GM19238 (cell line): ENCODE data around the gene CELSR1.
"Not testable (repeated sequence)": the region's sequence is repeated elsewhere in the genome, so short reads cannot be mapped to it uniquely, and the experiment has no call there.

ENCODE experiments used
- DNase-seq: peaks from one replicate; pipeline ENCODE4 v3.0.0; 2011; ENCODE audit warnings: low spot score; ENCODE audit not compliant: insufficient read length

CELSR1 gene

DNA sequence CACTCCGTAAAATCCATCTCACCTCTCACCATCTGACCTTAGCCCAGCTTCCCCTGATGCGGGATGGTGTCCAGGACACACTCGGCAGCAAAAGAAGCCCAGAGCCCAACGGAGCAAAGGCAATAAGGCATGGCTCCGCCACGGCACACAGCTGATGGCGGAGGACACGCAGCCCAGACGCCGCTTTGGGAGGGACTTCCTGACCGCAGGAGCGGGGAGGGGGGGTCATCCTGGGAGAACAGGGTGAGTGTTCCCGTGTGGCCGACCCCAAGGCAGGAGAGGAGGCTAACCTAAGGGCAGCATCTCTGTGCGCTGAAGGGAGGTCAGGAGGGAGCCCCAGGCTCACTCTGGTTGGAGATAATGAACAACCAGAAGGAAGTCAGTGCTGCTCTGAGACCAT is 130.6 kb downstream of the CELSR1 start:
- no peak for DNase-seq

DNA sequence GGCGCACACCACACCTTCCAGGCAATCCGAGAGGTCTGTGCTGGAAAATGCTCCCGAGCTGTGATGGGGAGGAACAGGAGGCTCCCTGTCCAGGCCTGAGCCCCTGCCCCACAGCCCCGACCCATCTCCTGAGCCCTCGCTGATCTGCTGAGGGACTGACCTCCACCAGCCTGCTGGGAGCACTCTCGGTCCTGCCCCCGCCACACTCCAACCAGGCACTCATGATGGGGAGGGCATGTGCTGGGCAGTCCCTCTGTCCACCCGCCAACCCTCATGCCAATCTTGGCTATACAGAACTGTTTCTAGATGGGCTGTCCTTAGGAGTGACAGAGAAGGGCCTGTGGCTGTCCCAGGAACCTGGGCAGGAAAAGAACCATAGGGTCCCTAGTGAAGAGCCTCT is 131.1 kb downstream of the CELSR1 start:
- DNase-seq: no peak

DNA sequence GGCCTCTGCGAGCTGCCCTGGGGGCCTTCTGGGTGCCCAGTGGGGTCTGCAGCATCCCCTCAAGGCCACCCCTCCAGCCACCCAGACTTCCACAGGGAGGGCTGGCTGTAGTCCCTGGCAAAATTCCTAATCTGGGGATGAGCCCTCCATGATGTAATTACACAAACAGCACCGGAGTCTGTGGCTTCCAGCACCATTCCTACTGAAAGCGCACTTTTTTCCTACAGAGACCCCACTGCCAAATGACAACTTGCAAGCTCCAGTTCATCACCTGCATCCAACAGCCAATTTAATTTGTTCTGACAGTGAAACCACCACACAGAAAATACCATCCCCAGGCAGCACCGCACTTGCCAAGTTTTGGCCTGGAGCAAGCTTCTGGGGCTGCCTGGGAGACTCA is 131.5 kb downstream of the CELSR1 start:
- DNase-seq: no peak

DNA sequence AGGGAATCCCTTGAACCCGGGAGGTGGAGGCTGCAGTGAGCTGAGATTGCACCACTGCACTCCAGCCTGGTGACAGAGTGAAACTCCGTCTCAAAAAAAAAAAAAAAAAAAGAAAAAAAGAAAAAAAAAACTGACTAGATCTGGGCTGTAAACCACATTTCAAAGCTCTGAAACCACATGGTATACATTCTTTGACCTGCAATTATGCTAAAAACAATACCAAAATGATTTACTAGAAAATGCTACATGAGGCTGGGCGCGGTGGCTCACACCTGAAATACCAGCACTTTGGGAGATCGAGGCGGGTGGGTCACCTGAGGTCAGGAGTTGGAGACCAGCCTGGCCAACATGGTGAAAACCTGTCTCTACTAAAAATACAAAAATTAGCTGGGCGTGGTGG is 133.5 kb downstream of the CELSR1 start:
- DNase-seq: not testable (repeated sequence)

DNA sequence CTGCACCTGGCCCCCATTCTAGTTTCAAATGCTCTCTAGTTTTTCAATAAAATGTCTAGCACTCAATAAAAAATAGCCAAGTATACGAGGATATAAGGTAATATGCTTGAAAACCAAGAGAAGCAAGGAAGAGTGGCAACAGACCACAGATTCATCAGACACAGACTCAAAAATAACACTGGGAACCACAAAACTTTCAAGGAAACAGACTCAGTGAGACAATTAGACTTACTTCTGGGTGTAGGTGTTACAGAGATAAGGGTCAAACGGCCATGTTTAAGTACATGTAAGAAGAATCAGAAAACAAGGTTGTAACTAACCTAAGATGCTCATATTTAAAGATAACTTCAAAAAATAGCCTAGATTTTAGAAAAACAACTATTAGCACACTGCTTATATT is 134.9 kb downstream of the CELSR1 start:
- no peak for DNase-seq

DNA sequence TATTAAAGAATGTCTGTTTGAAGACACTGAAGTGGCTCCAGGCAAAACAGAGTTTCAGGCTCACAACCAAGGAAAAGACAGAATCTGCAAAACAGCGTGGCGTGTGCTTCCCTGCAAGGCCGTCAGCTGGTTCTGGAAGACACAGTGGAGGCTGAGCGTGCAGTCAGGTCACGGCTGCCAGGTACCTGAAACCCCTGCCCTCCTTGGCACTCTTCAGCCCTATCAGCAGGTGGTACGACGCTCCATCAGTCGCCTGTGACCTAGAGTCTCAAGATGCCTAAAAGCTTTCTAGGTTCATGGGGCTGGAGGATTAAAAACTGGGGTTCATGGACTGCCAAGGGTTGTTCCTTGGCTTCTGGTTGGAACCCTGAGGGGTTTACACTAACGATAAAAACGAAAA is 136.1 kb downstream of the CELSR1 start:
- DNase-seq: no peak

DNA sequence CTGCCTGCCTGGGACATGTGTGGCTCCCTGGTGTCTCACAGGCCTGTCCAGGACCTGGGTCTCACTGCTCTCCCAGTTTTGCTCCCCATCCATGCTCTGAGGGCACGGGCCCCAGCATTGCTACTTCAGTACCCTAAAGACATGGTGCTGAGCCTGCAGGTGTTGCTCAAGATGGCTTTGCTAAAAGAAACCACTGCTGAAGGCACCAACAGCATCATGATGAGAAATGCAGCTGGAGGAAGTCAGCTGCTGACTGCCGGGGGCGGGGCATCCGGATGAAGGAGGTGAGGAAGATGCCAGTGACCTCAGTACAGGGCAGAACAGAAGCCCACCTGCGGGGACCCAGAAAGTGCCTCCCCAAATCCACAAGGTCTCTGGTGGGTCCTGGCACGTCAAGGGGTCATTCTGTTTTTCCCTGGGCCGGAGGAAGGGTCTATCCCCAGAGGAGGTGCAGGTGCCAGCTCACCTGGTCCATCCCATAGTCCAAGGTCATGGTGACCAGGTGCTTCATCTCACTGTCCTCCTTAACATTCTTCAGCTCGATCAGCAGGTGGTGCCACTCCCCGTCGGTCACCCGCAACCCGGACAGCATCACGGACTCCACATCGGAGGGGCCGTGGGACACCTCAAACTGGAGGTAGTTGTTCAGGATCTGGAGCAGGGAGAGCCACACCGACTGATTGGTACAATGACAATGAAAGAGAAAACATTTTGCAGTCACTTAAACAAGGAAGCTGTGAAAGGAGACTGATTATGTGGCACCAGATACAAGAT is 138.0 kb downstream of the CELSR1 start:
- no peak for DNase-seq

DNA sequence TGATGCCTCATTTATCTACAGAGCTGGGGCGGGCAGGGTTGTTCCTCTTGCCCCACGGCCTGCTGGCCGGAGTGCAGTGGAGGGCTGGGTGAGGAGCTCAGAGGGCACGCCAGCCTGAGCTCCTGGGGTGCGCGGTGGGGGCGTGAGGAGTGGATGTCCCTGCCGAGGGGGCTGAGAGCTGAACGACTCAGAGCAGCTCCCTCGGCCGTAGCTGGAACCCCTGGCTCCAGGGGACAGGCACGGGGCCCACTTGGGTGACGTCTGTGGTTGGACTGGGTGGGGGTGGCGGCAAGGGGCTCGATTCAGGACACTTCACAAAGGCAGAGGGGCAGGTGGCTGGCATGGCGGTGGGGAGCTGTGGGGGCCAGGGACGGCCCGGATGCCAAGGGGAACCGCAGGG is 139.5 kb downstream of the CELSR1 start:
- DNase-seq: no peak

DNA sequence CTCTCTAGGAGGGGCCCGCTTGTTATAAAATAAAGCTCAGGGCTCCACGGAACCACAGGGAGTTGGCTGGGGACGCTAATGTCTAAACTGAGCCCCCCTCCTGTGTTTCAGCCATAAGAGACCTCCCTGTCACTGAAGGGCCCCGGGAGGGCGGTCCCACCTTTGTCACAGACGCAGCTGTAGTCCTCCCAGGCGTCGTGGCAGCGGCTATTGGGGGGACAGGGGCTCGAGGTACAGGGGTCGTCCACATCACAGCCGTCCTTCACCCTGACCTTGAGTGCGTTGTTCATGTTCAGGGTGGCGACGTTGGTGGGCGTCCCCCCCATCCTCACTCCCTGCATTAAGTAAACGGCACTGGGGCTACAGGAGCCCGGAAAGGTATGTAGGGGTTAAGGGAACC is 139.9 kb downstream of the CELSR1 start:
- DNase-seq: no peak

DNA sequence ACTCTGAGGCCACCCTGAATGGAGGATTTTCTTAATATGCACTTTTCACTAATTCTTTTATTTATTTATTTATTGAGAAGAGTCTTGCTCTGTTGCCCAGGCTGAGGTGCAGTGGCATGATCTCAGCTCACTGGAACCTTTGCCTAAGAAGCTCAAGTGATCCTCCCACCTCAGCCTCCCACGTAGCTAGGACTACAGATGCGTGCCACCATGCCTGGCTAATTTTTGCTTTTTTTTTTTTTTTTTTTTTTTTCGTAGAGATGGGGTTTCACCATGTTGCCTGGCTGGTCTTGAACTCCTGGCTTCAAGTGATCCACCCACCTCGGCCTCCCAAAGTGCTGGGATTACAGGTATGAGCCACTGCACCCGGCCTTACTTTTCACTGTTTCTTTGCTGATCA is 140.4 kb downstream of the CELSR1 start:
- not testable (repeated sequence) for DNase-seq

DNA sequence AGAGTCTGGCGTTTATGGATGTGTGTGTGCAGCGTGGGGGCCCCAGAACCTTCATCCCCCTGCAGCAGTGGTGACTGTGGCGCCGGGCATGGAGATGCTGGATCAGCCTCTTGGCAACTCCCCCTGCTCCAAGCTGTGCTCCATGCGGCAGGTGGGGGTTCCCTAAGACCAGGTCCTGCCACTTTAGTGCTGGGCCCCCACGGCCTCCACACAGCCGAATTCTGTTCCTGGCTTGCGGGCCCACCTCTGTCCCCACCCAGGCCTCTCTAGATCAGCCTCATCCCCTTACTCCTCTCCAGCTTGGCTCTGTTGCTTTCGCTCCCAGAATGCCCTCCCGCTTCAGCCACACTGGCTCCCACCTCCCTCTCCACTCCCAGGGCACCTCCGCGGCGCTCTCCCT is 142.3 kb downstream of the CELSR1 start:
- DNase-seq: no peak

DNA sequence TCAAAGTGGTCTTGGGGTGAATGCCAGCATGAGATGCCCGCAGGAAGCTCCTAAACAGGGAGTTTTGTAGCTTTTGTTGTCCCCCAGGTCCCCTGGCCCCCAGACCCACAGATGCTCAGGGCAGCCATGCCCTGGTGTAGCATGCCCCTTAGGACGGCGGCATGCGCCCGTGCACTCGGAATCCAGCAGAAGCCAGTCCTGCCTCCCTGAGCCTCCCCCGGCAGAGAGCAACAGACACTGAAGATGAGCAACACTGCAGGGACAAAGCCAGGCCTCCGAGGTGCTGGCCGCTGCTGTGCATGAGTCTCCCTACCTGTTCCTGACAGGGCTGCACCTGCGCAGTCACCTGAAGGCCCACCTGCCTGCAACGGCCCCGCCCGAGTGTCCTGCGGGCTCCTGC is 142.8 kb downstream of the CELSR1 start:
- no peak for DNase-seq

DNA sequence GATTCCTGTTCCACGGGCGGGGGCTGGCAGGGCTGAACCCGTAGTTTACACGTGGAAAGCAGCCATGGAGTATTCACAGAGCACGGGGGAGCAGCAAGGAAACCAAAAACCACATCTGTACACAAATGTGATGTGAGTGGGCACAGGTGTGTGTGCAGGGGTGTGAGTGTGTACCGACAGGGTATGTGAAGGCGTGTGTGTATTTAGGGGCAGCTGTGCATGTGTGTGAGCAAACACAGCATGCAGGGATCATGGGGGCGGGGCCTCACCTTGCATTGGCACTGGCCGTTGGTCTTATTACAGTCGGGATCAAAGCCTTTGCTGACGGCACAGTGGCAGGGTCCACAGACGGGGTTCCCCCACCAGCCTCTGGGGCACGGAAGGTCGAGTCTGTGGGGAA is 143.5 kb downstream of the CELSR1 start:
- DNase-seq: no peak

DNA sequence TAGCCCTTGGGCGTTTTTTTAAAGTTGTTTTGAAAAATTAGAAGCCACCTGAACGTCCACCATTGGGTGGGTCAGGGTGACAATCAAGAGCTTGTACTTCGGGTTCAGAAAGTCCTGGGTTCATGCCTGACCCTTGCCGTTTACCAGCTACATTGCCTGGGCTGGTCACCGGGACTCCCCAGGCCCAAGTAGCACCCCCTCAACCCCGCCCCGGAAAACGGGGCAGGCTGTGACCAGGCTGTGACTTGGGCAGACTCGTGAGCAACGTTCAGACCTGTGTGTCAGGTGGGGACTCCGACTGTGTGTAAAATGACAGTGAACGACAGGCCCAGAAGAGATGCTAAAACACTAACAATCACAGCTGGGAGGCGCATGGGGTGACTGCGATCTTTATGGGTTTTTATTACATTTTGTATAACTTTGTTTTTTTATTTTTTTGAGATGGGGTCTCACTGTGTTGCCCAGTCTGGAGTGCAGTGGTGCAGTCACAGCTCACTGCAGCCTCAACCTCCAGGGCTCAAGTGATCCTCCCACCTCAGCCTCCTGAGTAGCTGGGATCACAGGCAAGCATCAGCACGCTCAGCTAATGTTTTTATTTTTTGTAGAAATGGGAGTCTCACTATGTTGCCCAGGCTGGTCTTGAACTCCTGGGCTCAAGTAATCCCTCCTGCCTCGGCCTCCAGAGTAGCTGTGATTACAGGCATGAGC is 145.1 kb downstream of the CELSR1 start:
- DNase-seq: no peak

DNA sequence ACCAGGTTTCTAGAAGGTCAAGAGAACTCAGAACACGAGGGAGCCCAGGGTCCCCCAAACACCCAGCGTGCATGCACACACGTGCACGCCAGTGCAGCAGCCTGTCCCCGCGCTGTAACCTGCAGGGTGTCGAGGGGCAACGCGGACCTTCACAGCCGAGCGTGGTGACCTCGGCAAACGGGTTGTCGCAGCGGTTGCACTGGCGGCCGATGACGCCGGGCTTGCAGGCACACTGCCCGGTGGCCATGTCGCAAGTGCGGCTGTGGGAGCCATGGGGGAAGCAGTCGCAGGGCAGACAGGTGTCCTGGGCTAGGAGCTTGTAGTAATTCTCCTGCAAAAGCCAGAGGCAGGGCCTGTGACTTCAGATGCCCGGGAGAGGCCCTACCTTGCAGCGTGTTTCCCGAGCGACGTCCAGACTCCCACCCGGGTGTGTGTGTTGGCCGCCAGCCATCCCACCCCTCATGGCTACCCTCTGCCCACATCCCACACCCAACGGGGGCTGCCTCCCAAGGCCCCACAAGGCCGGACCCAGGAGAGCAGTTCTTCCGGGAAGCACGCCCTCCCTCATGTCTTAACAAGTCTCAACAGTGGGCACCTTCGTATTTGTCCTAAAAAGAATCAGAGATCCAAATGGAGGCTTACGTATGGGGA is 145.8 kb downstream of the CELSR1 start:
- no peak for DNase-seq

DNA sequence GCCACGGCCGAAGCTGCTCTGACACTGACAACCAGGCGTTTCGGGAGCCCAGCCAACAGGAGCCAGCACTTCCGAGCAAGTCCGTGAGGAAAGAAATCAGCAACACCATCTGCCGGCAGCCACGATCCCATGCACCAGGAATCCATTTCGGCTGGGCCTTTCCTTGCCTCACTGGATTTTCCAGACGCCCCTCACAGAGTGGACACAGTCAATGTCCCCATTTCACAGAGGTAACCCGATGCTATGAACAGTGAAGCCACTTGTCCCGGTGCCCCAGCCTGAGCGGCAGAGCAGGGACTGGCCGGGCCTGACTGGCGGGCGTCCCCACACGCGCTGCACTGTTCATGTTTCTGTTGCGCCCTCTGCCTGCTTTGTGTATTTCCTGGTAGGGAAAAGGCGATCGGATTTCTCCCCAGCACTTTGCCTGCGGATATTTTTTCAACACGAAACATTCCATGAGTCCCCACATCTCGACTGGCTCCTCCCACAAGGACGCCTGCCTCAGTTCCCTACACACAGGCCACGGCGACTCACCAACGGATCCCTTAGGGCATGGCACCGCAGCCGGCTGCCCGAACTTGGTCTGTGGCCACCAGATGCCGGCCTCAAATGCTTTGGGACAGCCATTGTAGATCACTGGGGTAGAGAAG is 146.6 kb downstream of the CELSR1 start:
- DNase-seq: no peak

DNA sequence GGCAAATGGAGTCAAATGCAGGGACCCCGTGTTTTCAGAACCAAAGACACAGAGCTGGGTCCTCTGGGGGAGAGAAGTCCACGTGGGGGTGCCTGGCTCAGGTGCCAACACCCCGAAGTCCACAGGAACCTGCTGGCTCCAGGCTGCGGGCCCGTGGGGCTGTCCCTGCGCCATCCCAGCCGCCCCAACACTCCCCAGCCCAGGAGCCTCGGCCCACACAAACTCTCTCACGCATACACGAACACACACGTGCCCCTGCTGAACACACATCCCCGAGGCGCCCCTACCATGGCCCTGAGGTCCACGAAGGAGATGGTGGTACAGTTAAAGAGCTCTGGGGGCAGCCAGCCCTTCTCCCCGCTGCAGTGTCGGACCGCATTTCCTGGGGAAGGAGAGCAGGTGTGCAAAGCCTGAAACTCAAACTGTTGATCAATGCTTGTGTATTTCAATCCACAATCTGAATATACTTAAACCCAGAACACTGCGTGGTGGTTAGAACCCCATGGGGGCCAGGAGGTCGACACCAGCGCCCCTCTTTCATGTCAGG is 147.2 kb downstream of the CELSR1 start:
- no peak for DNase-seq

DNA sequence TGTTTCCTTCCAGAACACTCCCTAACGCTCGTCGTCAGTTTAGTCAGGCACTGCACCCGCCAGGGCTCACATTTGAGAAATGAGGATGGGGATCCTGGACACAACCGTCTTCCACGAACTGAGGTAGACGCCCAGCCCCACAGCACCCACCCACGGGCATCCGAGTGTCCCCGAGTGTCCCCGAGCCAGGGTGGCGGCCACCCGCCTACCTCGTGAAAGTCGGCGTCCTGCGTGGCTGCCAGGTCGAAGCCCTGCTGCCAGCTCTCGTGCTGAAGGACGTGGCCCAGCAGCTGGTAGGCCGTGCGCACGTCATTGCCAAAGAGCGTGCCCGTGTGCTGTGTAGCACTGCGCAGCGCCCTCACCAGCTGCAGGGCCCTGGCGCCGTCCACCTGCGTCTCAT is 148.3 kb downstream of the CELSR1 start:
- no peak for DNase-seq

DNA sequence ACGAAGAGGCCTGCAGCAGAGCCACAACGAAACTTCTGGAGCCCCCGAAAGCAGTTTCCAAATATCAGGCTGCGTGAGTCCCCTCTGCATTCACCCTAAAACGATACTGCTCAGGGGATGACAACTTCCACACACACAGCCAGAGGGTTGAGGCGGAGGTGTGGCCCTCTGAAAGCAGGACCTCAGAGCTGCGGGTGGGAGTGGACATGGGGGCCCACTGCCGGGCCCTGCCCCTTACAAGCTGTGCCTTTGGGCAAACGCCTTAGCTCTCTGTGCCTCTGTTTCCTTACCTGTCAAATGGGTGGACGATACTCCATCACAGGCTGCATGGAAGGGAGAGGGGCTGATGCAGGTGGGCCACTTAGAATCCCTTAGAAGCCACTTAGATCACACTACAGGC is 148.8 kb downstream of the CELSR1 start:
- DNase-seq: no peak

DNA sequence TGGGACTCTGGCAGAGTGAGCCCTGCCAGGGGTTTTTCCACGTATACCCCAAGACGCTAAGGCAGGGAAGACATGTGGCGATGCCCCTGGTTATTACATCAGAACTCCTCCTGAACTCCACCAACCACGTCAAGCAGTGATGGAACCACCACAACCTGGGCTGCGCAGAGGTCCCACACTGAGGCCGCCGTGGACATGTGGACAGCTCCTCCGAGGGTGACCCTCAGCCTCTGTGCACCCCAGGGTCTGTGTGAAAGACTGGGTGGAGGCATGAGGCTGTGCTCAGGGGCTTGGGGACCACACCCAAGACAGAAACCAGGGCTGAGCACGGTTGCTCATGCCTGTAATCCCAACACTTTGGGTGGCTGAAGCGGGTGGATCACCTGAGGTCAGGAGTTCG is 149.7 kb downstream of the CELSR1 start:
- DNase-seq: no peak

DNA sequence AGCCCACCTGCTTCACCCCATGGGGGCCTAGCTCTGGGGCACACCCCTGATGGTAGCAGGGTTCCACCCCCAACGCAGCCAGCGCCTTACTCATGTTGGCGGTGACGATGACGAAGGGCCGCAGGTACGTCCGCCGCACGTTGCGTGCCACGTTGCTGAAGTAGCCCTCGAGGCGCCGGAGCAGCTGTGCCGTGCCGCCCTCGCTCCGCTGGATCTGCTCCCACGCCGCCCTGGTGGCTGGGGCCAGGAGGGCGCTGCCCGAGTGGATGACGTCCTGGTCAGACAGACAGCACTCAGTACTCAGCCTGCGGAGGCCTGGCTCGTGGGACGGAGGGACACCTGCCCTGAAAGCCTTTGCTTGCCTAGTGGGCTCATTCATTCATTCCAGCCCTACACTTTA is 151.1 kb downstream of the CELSR1 start:
- no peak for DNase-seq

DNA sequence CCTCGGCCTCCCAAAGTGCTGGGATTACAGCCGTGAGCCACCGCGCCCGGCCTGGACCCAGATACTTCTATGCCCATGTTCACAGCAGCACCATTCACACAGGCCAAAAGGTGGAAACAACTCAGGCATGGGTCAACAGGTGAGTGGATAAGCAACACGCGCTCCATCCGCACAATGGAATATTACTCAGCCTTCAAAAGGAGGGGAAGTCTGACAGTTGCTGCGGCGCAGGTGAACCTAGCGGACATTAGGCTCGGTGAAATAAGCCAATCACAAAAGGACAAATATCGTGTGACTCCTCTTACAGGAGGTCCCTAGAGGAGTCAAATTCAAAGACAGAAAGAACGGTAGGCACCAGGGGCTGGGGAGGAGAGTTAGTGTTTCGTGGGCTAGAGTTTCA is 154.9 kb downstream of the CELSR1 start:
- DNase-seq: no peak
